ENCODE measurements around the gene CCDC160. TPM values are rescaled to one million over a fixed set of nuclear protein-coding genes. Genes with fewer than 3 reads are reported as not detected.
A peak's percentile ranks its signal among the peaks of the same experiment; 100 is the strongest.
"Not testable (repeated sequence)": the region's sequence is repeated elsewhere in the genome, so short reads cannot be mapped to it uniquely, and the experiment has no call there.

The CCDC160 gene
- total RNA-seq (2014; rRNA removed; shearing (Covaris generic)): not detected in 2 replicates
- 0.23 and 0.25 TPM in 2 replicates for polyA plus RNA-seq (2015; cell fraction: cytosol; rRNA removed)
- polyA plus RNA-seq (2015; cell fraction: nucleus; rRNA removed): 0.16 TPM in 1 of 2 replicates, not detected in the other

DNA sequence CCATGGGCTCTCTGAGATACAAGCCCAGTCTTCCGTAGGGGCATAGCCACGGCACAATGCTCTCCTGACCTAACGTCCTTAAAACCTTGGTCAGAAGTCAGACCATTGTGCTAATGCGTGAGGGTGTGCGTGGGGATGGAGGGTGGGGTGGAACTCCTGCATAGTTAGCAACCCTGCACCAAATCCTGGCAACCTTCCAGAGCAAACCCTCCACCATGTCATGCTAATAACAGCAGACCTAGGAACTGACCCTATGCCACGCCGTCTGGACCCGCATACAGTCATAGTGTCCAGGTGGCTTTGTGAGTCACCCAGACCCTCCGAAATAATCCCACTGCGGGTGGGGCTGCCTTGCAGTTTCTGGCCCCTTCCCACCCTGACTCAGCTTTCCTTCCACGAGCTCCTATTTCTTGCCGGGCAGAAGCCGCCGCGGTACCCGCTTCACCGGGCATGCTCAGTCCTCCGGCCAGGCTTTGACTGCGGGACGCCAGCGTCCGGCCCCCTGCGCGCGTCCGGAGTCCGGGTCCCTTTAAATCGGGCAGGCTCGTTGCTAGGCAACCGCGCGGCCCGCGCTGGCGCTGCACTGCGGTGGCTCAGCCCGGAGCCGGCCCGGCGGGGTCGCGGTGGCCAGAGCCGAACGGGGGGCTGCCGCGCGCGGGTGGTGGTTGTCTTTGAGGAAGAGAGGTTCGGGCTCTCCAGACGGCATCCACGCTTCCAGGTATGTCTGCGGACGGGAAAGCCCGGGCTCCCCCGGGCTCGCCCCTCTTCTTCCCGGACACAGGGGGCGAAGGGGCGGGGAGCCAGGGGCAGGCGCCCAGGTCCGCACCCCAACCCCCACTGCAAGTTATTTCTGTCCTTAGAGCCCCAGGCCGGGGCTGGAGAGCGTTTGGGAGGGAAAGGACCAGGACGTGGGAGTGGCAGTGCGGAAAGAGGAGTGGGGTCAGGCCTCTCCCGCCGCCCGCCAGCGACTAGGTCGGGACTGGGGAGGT lies at the start of gene CCDC160:
CCDC160 (plus strand) TSS at position 557 of the 989 bp plus-strand sequence. CDS start 7,619 bp downstream, outside the sequence.
- no peak for DNase-seq (ENCODE audit: low read depth, low spot score)
- in situ Hi-C loops (cut with HindIII; ENCODE audit: low pct_unique_long_range_greater_than_20kb, low sequenced_read_pairs): no loop called here

DNA sequence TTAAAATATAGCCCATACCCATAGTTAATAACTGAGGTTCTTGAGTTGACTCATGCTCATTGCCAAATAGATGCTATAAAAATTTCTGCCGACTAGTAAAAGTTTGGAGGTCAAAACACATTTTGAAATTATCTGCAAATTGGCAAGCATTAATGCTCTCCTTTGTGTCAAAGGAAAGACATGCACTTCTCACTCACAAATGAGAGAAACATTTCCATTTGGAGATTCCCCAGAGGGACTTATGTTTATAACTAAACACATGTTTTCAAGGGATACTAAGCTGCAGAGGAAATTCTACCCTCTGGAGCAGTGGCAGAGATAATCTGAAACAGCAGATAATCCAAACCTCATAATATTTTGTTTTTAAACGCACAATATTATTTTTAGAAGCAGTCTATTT lies 45.7 kb upstream of the CCDC160 start:
- no peak for DNase-seq (ENCODE audit: low read depth, low spot score)
- in situ Hi-C loops (cut with HindIII; ENCODE audit: low pct_unique_long_range_greater_than_20kb, low sequenced_read_pairs): no loop called here

DNA sequence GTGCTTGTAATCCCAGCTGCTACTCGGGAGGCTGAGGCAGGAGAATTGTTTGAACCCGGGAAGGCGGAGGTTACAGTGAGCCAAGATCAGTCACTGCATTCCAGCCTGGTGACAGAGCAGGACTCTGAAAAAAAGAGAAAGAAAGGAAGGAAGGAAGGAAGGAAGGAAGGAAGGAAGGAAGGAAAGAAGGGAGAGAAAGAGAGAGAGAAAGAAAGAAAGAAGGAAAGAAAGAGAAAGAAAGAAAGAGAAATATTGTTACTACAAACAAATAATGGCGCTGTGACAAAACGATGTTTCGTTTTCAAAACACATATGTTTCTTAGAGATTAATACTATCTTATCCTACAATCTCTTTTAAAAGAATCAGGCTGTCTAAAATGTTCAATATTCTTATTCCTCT lies 42.1 kb upstream of the CCDC160 start:
- in situ Hi-C loops (cut with HindIII; ENCODE audit: low pct_unique_long_range_greater_than_20kb, low sequenced_read_pairs): no loop called here
- DNase-seq (ENCODE audit: low read depth, low spot score): no peak

DNA sequence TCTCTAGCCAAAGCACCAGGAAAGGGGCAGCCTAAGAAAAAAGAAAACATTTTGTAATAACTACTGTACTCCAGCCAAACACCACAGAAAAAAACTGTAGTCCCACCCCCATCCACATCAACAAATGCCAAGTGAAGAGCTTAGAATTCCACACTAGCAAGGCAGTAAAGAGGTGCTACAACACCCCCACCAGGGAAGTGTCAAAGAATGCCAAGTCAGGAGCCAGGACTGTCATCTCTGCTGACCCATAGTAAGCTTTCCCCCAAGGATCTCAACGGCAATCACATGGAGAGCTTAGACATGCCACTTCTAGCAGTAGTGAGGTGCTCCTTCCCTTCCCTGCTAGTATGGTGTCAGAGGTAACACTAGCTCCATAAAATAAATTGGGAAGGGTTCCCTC lies 34.4 kb upstream of the CCDC160 start:
- in situ Hi-C loops (cut with HindIII; ENCODE audit: low pct_unique_long_range_greater_than_20kb, low sequenced_read_pairs): no loop called here
- DNase-seq (ENCODE audit: low read depth, low spot score): no peak

DNA sequence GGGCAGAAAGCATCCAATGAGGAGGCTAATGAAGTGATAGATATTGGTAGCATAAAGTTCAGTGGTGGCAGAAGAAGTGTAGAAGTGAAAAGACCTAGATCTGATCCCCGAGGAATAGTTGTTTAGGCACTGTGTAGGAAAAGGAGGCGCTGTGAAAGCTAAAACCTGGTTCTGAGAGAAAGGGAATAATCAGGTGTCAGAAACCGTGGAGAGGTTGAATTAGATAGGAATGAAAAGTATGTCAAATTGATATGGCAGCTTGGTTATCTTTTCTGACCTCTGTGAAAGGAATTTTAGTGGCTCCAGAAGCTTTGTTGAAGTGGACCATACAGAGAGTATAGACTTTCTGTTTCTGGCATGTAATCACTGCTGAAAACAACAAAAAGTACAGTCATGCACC lies 30.8 kb upstream of the CCDC160 start:
- no peak for DNase-seq (ENCODE audit: low read depth, low spot score)
- in situ Hi-C loops (cut with HindIII; ENCODE audit: low pct_unique_long_range_greater_than_20kb, low sequenced_read_pairs): no loop called here

DNA sequence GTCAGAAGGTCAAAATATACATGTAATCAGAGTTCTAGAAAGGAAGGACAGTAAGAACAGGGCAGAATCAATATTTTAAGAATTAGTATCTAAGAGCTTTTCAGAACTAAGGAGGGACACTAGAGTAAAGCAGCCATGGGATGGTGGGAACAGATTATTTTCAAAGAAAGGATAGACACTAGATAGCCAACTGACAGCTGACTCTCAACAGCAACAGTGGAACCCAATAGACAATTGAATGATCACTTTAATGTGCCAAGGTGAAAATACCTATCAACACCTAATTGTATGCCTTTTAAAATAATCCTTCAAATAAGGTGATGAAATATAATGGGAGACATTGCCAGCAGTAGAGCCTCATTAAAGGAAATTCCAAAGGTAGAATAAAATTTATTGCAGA lies 26.5 kb upstream of the CCDC160 start:
- DNase-seq (ENCODE audit: low read depth, low spot score): no peak
- in situ Hi-C loops (cut with HindIII; ENCODE audit: low pct_unique_long_range_greater_than_20kb, low sequenced_read_pairs): no loop called here

DNA sequence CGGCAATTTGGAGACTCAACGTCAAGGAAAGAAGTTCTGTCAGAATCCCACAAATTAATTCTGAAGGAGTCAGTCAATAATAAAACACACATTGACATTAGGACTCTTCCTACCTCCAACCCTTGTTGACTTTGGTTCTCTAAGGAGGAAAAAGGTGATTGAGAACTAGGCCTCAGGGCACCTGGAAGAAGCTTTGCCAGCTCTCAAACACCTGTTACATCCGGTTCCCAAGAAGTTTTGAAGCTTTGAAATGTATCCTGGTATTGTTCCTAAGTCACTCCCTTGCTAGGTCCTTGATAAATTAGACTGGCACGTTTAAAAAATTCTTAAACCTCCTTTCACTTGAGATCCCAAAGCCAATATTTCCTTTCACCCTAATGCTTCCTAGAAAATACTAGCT lies 1.7 kb upstream of the CCDC160 start:
- no peak for DNase-seq (ENCODE audit: low read depth, low spot score)
- in situ Hi-C loops (cut with HindIII; ENCODE audit: low pct_unique_long_range_greater_than_20kb, low sequenced_read_pairs): no loop called here

DNA sequence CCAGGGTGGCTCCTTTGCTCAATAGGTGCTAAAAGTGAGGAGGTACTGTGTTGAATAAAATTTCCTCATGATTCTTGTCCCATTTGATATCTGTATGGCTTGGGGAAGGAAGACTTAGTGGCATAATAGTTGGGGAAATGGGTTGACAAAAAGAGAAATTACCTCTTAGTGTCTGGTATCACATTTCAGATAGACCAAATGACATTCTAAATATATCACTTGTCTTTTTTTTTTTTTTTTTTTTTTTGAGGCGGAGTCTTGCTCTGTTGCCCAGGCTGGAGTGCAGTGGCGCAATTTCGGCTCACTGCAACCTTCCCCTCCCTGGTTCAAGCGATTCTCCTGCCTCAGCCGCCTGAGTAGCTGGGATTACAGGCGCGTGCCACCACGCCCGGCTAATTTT lies 1.2 kb downstream of the CCDC160 start:
- DNase-seq (ENCODE audit: low read depth, low spot score); in situ Hi-C loops (cut with HindIII; ENCODE audit: low pct_unique_long_range_greater_than_20kb, low sequenced_read_pairs): not testable (repeated sequence)

DNA sequence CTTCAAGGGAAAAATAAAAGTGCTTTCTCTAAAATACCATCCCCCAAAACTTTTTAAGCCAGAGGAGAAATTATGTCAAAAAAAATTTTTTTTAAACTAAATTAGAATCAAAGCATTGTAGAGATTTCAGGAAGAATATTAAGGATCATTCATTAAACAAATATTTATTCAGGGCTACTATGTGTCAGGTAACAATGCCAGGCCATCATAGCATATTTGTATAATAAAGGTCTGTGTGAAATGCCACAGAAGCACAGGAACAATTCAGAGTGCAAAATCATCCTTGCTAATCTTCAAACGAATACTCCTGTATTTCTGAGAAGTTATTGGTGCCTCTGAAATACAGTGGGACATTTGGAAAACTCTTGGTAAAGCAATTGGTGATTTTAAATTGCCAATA lies 2.0 kb downstream of the CCDC160 start:
- DNase-seq (ENCODE audit: low read depth, low spot score): no peak
- in situ Hi-C loops (cut with HindIII; ENCODE audit: low pct_unique_long_range_greater_than_20kb, low sequenced_read_pairs): no loop called here

DNA sequence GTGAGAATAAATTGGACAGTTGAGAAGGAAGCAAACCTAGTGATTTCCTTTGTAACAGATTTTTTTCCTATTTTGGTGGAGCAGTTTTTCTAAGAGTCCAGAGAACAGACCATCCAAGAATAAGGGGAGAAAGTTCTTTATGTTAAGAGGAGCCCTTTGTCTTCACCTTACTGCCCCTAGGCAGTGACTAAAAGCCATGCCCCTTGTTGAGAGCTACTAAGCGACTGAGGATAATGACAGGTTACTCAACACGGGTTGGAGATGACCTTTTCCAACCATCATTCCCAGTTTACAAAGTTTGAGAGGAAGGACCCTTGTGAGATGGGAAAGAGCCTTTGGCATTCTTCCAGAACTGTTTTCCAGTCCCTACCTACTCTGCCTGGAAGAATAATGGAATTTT lies 3.2 kb downstream of the CCDC160 start:
- DNase-seq (ENCODE audit: low read depth, low spot score): no peak
- in situ Hi-C loops (cut with HindIII; ENCODE audit: low pct_unique_long_range_greater_than_20kb, low sequenced_read_pairs): no loop called here

DNA sequence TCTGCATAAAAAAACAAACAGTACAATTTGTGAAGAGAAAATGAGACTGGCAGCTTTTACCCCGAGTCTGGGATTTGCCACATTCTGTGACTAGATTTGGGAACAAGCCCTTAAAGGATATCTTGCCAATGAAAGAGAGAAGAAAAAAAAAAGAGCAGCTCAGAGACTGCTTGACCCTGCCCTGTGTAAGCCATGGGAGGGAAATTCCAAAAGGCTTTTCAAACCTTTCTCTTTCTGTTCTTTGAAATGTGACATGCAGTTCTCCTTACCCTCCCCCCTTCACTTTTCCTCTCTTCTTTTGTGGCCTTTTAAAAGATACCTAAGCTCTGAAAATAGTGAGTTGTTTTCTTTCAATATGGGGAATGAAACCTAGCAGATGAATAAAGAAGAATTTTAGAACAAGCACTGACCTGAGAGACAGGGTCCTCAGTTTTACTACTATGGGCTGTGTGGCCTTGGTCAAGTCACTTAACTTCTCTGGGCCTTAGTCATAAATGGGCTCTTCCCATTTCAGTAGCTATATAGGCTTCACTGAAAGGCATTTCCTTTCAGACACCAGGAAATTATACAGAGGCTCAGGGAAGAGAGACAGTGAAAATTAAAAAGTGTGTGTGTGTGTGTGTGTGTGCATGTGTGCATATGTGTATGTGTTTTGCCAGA lies 5.1 kb downstream of the CCDC160 start:
- DNase-seq (ENCODE audit: low read depth, low spot score): no peak
- in situ Hi-C loops (cut with HindIII; ENCODE audit: low pct_unique_long_range_greater_than_20kb, low sequenced_read_pairs): no loop called here

DNA sequence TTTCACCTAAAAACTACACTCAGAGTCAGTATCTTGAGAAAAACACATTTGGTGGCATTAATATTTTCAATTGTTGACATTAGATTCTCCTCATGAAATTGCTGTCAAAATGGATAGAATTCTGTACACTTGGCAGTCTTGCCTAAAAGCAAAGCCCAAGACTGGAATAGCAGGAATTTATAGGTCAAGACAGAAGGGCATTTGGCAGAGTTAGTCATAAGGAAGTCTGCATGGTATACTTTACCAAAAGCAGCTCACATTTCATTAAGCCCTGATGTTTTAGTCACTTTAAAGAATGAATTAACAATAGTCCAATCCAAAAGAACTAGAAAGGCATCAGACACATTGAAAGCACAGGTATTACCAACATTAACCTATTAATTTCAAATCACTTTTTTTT lies 7.1 kb downstream of the CCDC160 start:
- no peak for DNase-seq (ENCODE audit: low read depth, low spot score)
- in situ Hi-C loops (cut with HindIII; ENCODE audit: low pct_unique_long_range_greater_than_20kb, low sequenced_read_pairs): no loop called here

DNA sequence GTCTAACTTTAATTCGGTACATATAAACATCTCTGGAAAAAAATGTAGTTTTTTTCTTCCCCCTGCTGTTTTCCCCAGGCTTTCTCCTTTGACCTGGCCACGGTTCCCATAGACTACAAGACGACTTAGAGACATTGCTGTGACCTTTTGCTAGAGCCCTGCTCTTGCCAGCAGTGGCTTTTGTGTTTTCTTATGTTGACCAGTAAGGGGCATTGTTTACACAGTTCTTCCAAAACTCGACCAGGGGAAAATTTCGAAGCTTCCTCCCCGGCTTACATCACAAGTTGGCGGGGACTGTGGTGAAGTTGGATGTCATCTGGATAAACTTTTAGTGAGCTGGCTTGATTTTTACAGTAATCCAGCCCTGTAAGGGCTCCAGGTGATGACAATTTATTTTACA lies 9.3 kb downstream of the CCDC160 start:
- DNase-seq (ENCODE audit: low read depth, low spot score): peak; percentile 45
- in situ Hi-C loops (cut with HindIII; ENCODE audit: low pct_unique_long_range_greater_than_20kb, low sequenced_read_pairs): no loop called here

DNA sequence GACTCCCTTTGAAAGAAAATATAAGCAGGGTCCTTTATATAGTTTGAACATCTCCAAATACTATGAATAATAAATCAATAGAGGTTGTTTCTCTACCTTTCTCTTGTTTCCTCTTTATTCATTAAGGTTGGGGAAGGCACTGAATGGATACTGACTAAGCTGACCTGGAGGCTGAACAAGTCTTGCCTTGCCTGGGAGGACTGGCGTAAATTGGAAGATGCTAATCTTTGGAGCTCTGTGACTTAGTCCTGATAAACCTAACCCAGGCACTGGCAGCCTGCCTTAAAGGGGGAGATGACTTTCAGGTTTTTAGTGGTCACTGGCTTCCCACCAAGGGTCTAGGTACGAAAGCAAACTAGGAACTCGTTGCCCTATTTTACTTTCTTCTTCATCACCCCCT lies 10.5 kb downstream of the CCDC160 start:
- DNase-seq (ENCODE audit: low read depth, low spot score): no peak
- in situ Hi-C loops (cut with HindIII; ENCODE audit: low pct_unique_long_range_greater_than_20kb, low sequenced_read_pairs): no loop called here

DNA sequence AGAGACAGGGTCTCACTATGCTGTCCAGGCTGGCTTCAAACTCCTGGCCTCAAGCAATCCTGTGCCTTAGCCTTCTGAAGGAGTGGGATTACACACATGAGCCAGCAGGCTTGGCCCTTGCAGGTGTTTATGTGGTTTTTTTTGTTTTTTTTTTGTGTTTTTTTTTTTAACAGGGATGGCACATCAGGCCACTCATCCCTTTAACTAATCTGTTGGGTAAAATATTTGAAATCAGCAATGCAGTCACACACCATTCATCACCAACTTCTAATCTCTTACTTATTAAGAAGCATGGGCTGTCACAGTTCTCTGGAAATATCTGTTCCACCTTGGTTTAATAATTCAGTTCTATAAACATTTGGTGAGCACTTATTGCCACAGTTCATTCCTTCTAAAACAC lies 12.3 kb downstream of the CCDC160 start:
- in situ Hi-C loops (cut with HindIII; ENCODE audit: low pct_unique_long_range_greater_than_20kb, low sequenced_read_pairs): no loop called here
- DNase-seq (ENCODE audit: low read depth, low spot score): no peak

DNA sequence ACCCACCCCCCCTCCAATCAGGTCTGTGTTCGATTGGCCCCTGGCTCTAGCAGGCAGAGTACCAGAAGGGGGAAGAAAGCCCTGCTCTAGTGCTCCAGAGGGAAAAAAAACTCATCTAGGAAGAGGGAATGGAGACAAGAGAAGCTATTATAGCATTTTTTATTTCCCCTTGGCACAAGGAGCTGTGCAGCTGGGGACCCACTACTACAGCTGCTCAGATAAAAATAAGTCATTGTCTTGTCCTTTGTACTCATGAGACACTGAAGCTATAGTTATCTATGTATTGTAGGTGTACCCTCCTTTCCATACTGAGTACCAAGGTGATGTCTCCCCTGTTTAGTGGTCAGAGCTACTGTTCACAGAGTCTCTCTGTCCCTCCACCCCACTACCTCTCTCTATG lies 14.3 kb downstream of the CCDC160 start:
- in situ Hi-C loops (cut with HindIII; ENCODE audit: low pct_unique_long_range_greater_than_20kb, low sequenced_read_pairs): no loop called here
- no peak for DNase-seq (ENCODE audit: low read depth, low spot score)

DNA sequence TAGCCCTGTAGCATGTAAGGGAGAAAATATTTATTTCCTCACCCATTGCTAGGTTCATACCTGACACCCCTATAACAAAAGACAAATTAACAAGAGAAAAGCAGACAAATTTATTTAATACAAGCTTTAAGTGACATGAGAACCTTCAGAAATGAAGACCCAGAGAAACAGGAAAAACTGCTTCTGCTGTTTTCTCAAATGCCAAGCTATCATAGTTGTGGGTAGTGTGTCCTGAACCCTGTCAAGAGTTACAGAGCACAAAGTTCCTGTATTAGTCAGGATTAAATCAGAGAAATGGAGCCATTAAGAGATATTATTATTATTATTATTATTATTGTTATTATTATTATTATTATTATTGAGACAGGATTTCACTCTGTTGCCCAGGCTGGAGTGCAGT lies 17.5 kb downstream of the CCDC160 start:
- in situ Hi-C loops (cut with HindIII; ENCODE audit: low pct_unique_long_range_greater_than_20kb, low sequenced_read_pairs): no loop called here
- DNase-seq (ENCODE audit: low read depth, low spot score): no peak

DNA sequence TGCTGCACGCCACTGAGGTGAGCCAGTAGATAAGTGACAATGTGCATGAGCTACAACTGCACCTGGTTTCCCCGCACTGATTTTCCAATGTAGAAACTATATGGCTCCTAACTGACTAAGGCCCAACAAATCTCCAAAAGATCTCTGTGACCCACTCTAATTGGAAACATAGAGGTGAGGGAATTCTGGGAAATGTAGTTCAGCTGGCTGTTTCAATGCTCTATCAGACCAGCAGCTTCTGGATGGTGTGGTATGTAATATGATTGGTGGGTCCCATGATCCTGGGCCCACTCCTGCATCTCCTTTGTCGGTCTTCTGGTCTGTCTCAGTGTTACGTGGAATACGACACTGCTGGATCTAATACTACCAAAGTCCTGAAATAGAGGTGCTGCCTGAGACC lies 18.6 kb downstream of the CCDC160 start:
- DNase-seq (ENCODE audit: low read depth, low spot score): peak; percentile 2
- in situ Hi-C loops (cut with HindIII; ENCODE audit: low pct_unique_long_range_greater_than_20kb, low sequenced_read_pairs): no loop called here

DNA sequence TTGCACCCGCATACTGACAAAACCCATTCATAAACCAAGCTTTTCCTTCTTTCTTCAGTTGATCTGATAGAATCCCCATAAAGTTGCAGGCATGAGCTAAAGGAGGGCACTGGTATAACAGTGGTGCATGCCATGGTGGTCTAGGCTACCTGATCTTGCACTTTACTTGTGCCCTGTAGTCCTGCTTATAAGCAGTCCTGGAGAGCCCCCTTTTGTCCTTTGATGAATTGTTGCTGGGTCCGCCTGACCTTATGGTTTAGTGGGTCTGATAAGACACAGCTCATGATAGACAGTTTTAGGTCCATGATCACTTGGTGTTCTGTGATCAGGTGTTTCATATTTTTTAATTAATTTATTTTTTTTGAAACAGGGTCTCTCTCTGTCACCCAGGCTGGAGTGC lies 19.7 kb downstream of the CCDC160 start:
- in situ Hi-C loops (cut with HindIII; ENCODE audit: low pct_unique_long_range_greater_than_20kb, low sequenced_read_pairs): no loop called here
- no peak for DNase-seq (ENCODE audit: low read depth, low spot score)
